CD4-positive, alpha-beta T cell (primary cell): ENCODE results near the gene CDK14. TPM values are rescaled to one million over a fixed set of nuclear protein-coding genes. Genes with fewer than 3 reads are reported as not detected.

Source experiments
- ATAC-seq: fragments of 200-7000 bp; cut with Tn5 transposase; one replicate; pipeline ENCODE4 v1.10.0; 2022; ENCODE audit warnings: mild to moderate bottlenecking; ENCODE audit not compliant: poor library complexity
- CTCF ChIA-PET: fragments of 350-600 bp; sonication (Branson Sonifier 250); formaldehyde crosslinking; loops from one replicate; lab custom pipeline; 2021; ENCODE audit warnings: antibody characterized with exemption, inconsistent platforms; lab: Charles Lee
- POLR2A ChIA-PET: fragments of 350-600 bp; sonication (Branson Sonifier 250); formaldehyde crosslinking; loops from one replicate; lab custom pipeline; 2021; ENCODE audit warnings: antibody characterized with exemption, inconsistent platforms; lab: Charles Lee
- DNase-seq, 14 experiments: peaks; one replicate each; pipeline ENCODE4 v3.0.0-alpha.2; 2013 to 2020; ENCODE audit warnings: mixed read lengths in 2 of 14
- H3K27ac ChIP-seq, 2 donors: one replicate each; pipeline versions ENCODE4 v1.5.1 to v1.7.0; 2013; ENCODE audit warnings: low read length in 2 of 2, low read depth in 1 of 2, mild to moderate bottlenecking in 1 of 2
- H3K27me3 ChIP-seq, 2 experiments: 1 replicate in 1 of 2; 2 replicates in 1 of 2; pipeline versions ENCODE4 v1.6.1 to v1.7.0; 2013; ENCODE audit warnings: low read length in 2 of 2, control low read depth in 1 of 2, mild to moderate bottlenecking in 1 of 2, moderate library complexity in 1 of 2; ENCODE audit not compliant: insufficient read depth in 2 of 2, control insufficient read depth in 1 of 2
- H3K36me3 ChIP-seq: one replicate; pipeline ENCODE4 v1.6.1; 2013; ENCODE audit warnings: low read length, control low read depth; ENCODE audit not compliant: insufficient read depth
- H3K4me1 ChIP-seq: one replicate; pipeline ENCODE4 v1.6.1; 2013; ENCODE audit warnings: low read length, control low read depth; ENCODE audit not compliant: insufficient read depth
- H3K4me3 ChIP-seq: one replicate; pipeline ENCODE4 v1.5.1; 2013; ENCODE audit warnings: mild to moderate bottlenecking, low read length, moderate library complexity
- H3K9me3 ChIP-seq, 2 experiments: 1 replicate in 1 of 2; 2 replicates in 1 of 2; pipeline versions ENCODE4 v1.6.1 to v1.7.0; 2013; ENCODE audit warnings: low read length in 2 of 2, mild to moderate bottlenecking in 2 of 2, control low read depth in 1 of 2, moderate library complexity in 1 of 2; ENCODE audit not compliant: control insufficient read depth in 1 of 2, insufficient read depth in 1 of 2
- H3K27ac Mint-ChIP-seq: one replicate; pipeline ENCODE4 v1.8.0; 2020; ENCODE audit warnings: mixed read lengths
- H3K27me3 Mint-ChIP-seq: one replicate; pipeline ENCODE4 v1.8.0; 2021; ENCODE audit warnings: mixed read lengths
- H3K36me3 Mint-ChIP-seq: one replicate; pipeline ENCODE4 v1.8.0; 2021; ENCODE audit warnings: low read depth, mixed read lengths
- H3K4me1 Mint-ChIP-seq: one replicate; pipeline ENCODE4 v1.8.0; 2021; ENCODE audit warnings: low read depth, mixed read lengths
- H3K4me3 Mint-ChIP-seq: one replicate; pipeline ENCODE4 v1.8.0; 2020; ENCODE audit warnings: mild to moderate bottlenecking, mixed read lengths
- H3K9me3 Mint-ChIP-seq: one replicate; pipeline ENCODE4 v1.8.0; 2020; ENCODE audit warnings: mixed read lengths
- CTCF ChIP-seq: fragments of 200-600 bp; IDR thresholded peaks from one replicate; pipeline ENCODE4 v1.8.0; 2022; ENCODE audit warnings: antibody characterized with exemption, mild to moderate bottlenecking
- intact Hi-C, 2 experiments: fragments of 100-400 bp; cut with DNase I in 1 of 2; cut with micrococcal nuclease in 1 of 2; formaldehyde crosslinking; loops; one replicate each; pipeline versions ENCODE4 v1.15.1 to v1.9.0; 2023 to 2025; cut with DNase I, micrococcal nuclease
- total RNA-seq, 174 experiments: library from RNA in 2 of 174; stranded (reverse) in 2 of 174; gene quantifications; one replicate each; pipeline ENCODE4 v1.2.3 and lab custom pipeline; 2021 to 2026

CDK14 gene
- total RNA-seq, 2 experiments from 2014 or later, result 0.45 to 0.47 TPM

- intact Hi-C loops, result no loop called here
- no peak overlapping the region for H3K27ac ChIP-seq
- no peaks in the 10 kb centered on the region for H3K36me3 Mint-ChIP-seq
- CTCF ChIA-PET, result no interaction called here
- H3K36me3 ChIP-seq, result no peaks in the 10 kb centered on the region
- ATAC-seq, result no peak
- POLR2A ChIA-PET, result no interaction called here
- no peaks in the 10 kb centered on the region for H3K4me1 ChIP-seq
- TF ChIP-seq CTCF, result no peak
- no peaks in the 10 kb centered on the region for H3K9me3 ChIP-seq
- H3K4me1 Mint-ChIP-seq, result no peaks in the 10 kb centered on the region
- H3K27me3 Mint-ChIP-seq, result no peaks in the 10 kb centered on the region
- H3K27me3 ChIP-seq, result no peaks in the 10 kb centered on the region
- H3K4me3 ChIP-seq, result no peak overlapping the region
- H3K4me3 Mint-ChIP-seq, result no peak overlapping the region
- no peak overlapping the region for H3K27ac Mint-ChIP-seq
- DNase-seq, result no peak
- no peaks in the 10 kb centered on the region for H3K9me3 Mint-ChIP-seq
These were observed 568.4 kb downstream of the CDK14 start for GRCh38 chr7:91164506-91164905.

GRCh38 chr7:91165006-91165845 is 569.1 kb downstream of the CDK14 start:
- no peaks in the 10 kb centered on the region for H3K36me3 ChIP-seq
- Mint-ChIP-seq H3K4me3 (no peak overlapping the region), H3K27ac (no peak overlapping the region), H3K36me3 (no peaks in the 10 kb centered on the region), H3K27me3 (no peaks in the 10 kb centered on the region), H3K9me3 (no peaks in the 10 kb centered on the region), H3K4me1 (no peaks in the 10 kb centered on the region)
- H3K4me1 ChIP-seq, result no peaks in the 10 kb centered on the region
- H3K4me3 ChIP-seq, result no peak overlapping the region
- no peaks in the 10 kb centered on the region for H3K27me3 ChIP-seq
- ChIA-PET CTCF (interaction anchor here (1.9 kb wide), 1 partner anchor 7 kb away, joined by 4 read pairs; no protein-coding TSS in a partner anchor), POLR2A (no interaction called here)
- H3K27ac ChIP-seq, result no peak overlapping the region
- no peak for TF ChIP-seq CTCF
- no peak for ATAC-seq
- no peaks in the 10 kb centered on the region for H3K9me3 ChIP-seq
- peak in 1 of 14 experiments; percentile 2 for DNase-seq
- intact Hi-C loops, result no loop called here

GRCh38 chr7:91165846-91166230 is 569.7 kb downstream of the CDK14 start:
- no peaks in the 10 kb centered on the region for H3K9me3 Mint-ChIP-seq
- intact Hi-C loops, result no loop called here
- Histone ChIP-seq H3K27me3 (no peaks in the 10 kb centered on the region), H3K36me3 (no peaks in the 10 kb centered on the region), H3K27ac (no peak overlapping the region), H3K4me1 (no peaks in the 10 kb centered on the region), H3K4me3 (no peak overlapping the region), H3K9me3 (no peaks in the 10 kb centered on the region)
- H3K4me1 Mint-ChIP-seq, result no peaks in the 10 kb centered on the region
- ATAC-seq (no peak), DNase-seq (no peak)
- CTCF ChIA-PET, result interaction anchor here (1.9 kb wide), 1 partner anchor 8 kb away, joined by 4 read pairs; no protein-coding TSS in a partner anchor
- H3K36me3 Mint-ChIP-seq, result no peaks in the 10 kb centered on the region
- H3K4me3 Mint-ChIP-seq, result no peak overlapping the region
- H3K27ac Mint-ChIP-seq, result no peak overlapping the region
- POLR2A ChIA-PET, result no interaction called here
- no peak for TF ChIP-seq CTCF
- no peaks in the 10 kb centered on the region for H3K27me3 Mint-ChIP-seq
